Right lobe of liver (tissue), 6 donors: Measurements from ENCODE around the gene FAM20C. TPM values are rescaled to one million over a fixed set of nuclear protein-coding genes. Genes with fewer than 3 reads are reported as not detected.

Experiments used
- ATAC-seq, 4 donors: fragments of 200-7000 bp; cut with Tn5 transposase; one replicate each; pipeline ENCODE4 v1.9.1; 2020; ENCODE audit warnings: mild to moderate bottlenecking in 4 of 4, moderate library complexity in 4 of 4
- DNase-seq, 3 donors: peaks; one replicate each; pipeline ENCODE4 v3.0.0-alpha.2; 2020
- H3K27ac ChIP-seq, 3 donors: fragments of 200-600 bp; one replicate each; pipeline ENCODE4 v1.8.0; 2022
- H3K27me3 ChIP-seq, 2 donors: fragments of 200-600 bp; one replicate each; pipeline ENCODE4 v1.8.0; 2022
- H3K36me3 ChIP-seq, 4 donors: fragments of 200-600 bp; sonication (generic) in 1 of 4; one replicate each; pipeline versions ENCODE4 v1.5.1 to v1.8.0; 2017 to 2022; ENCODE audit warnings: control low read depth in 1 of 4
- H3K4me1 ChIP-seq, 4 donors: fragments of 200-600 bp; sonication (generic) in 1 of 4; one replicate each; pipeline versions ENCODE4 v1.5.1 to v1.8.0; 2017 to 2022; ENCODE audit warnings: control low read depth in 1 of 4
- H3K4me3 ChIP-seq, 3 donors: fragments of 200-600 bp; one replicate each; pipeline ENCODE4 v1.8.0; 2022
- H3K9me3 ChIP-seq, 4 donors: fragments of 200-600 bp; sonication (generic) in 1 of 4; one replicate each; pipeline versions ENCODE4 v1.5.1 to v1.8.0; 2017 to 2022; ENCODE audit warnings: control low read depth in 1 of 4
- CTCF ChIP-seq, 4 donors: fragments of 200-600 bp in 3 of 4; fragments of 450-650 bp in 1 of 4; IDR thresholded peaks; one replicate each; pipeline versions ENCODE4 v1.5.1 to v1.8.0; 2016 to 2022; ENCODE audit warnings: antibody characterized with exemption in 4 of 4, mild to moderate bottlenecking in 2 of 4
- POLR2A ChIP-seq: fragments of 450-650 bp; IDR thresholded peaks from one replicate; pipeline ENCODE4 v1.6.1; 2017; ENCODE audit warnings: antibody characterized with exemption, mild to moderate bottlenecking
- WGBS: methylation state at CpG from one replicate; pipeline ENCODE4 v1.1.6; 2018; ENCODE audit warnings: low coverage, low lambda C conversion rate; ENCODE audit not compliant: insufficient coverage; ENCODE audit errors: missing lambda C conversion rate; 5-methylcytosine and 5-hydroxymethylcytosine counted together
- intact Hi-C, 2 donors: fragments of 100-400 bp; cut with DNase I; formaldehyde crosslinking; loops; one replicate each; pipeline versions ENCODE4 v1.11.2 to v1.14.1; 2022
- total RNA-seq, 6 experiments: library from RNA; depleted of rRNA in 2 of 6; stranded (reverse); fragments of >200 nt in 2 of 6; fragmentation: NEBNext Ultra II Directional in 3 of 6; extraction: Animal tissue kit (Norgen Biotek cat#: 25700) in 3 of 6; gene quantifications; one replicate each; pipeline versions ENCODE4 v1.1.0 to v1.2.4, GENCODE V29; 2016 to 2023
- donor health status: DM: no; HTN: yes; CAD: no.
- donor health status: DM: no; HTN: no; CAD: no.
- donor health status: DM: no; HTN: no; CAD: no.
- donor health status: DM: no; HTN: yes; CAD: no.
- donor health status: DM: no; HTN: yes; CAD: no.

FAM20C gene
- total RNA-seq, 6 experiments from 2014 or later = 32.1 to 73.8 (median 57.3) TPM

GRCh38 chr7:189719-190118, 2.7 kb upstream of the FAM20C start:
- no peaks in the 10 kb centered on the region for H3K27me3 ChIP-seq
- no peak overlapping the region for H3K4me3 ChIP-seq
- no peaks in the 10 kb centered on the region for H3K36me3 ChIP-seq
- H3K9me3 ChIP-seq = no peaks in the 10 kb centered on the region
- no peak for DNase-seq
- H3K4me1 ChIP-seq = no peaks in the 10 kb centered on the region
- WGBS = 65% methylated on average over 4 of the region's 4 CpGs
- ATAC-seq = no peak
- no peak overlapping the region for H3K27ac ChIP-seq
- intact Hi-C loops = no loop called here
- TF ChIP-seq POLR2A (no peak), CTCF (IDR thresholded peaks at IDR 0.05) (no peak)

- no peak overlapping the region for H3K4me3 ChIP-seq
- intact Hi-C loops = no loop called here
- no peaks in the 10 kb centered on the region for H3K27me3 ChIP-seq
- 85% methylated on average over 15 of the region's 21 CpGs for WGBS
- ATAC-seq = no peak
- no peak for DNase-seq
- H3K4me1 ChIP-seq = peaks cover 0 to 2% (median 0%) of the 10 kb centered on the region in 4 donors
- H3K27ac ChIP-seq = no peak overlapping the region
- H3K9me3 ChIP-seq = no peaks in the 10 kb centered on the region
- no peak for TF ChIP-seq CTCF (IDR thresholded peaks at IDR 0.05)
- TF ChIP-seq POLR2A = no peak
- H3K36me3 ChIP-seq = no peaks in the 10 kb centered on the region
Observed at GRCh38 chr7:190196-190595, 2.2 kb upstream of the FAM20C start.

- ATAC-seq = no peak
Observed at GRCh38 chr7:191105-191980, 1.0 kb upstream of the FAM20C start.

GRCh38 chr7:192701-193480, 520 bp downstream of the FAM20C start:
- Histone ChIP-seq H3K27me3 (no peaks in the 10 kb centered on the region), H3K36me3 (peaks cover 0 to 26% (median 8%) of the 10 kb centered on the region in 4 donors), H3K9me3 (no peaks in the 10 kb centered on the region), H3K4me3 (peak overlapping the region; percentile 62 to 91 (median 66)), H3K4me1 (peaks cover 0 to 29% (median 13%) of the 10 kb centered on the region in 4 donors), H3K27ac (peak overlapping the region; percentile 57 to 87 (median 72))
- no peak for TF ChIP-seq CTCF (IDR thresholded peaks at IDR 0.05)
- no peak for TF ChIP-seq POLR2A
- intact Hi-C loops = no loop called here
- ATAC-seq = peak in 2 of 4 donors; percentile 1 to 5
- WGBS = no CpG with 5 or more reads among the region's 119 CpGs
- DNase-seq = peak; percentile 64 to 81 (median 73)

More at GRCh38 chr7:191105-191980, 1.0 kb upstream of the FAM20C start:
- H3K4me1 ChIP-seq = peaks cover 0 to 14% (median 7%) of the 10 kb centered on the region in 4 donors
- intact Hi-C loops = no loop called here
- H3K27me3 ChIP-seq = no peaks in the 10 kb centered on the region
- no peak for TF ChIP-seq CTCF (IDR thresholded peaks at IDR 0.05)
- no peak for TF ChIP-seq POLR2A
- peak overlapping the region; percentile 62 to 91 (median 66) for H3K4me3 ChIP-seq
- H3K9me3 ChIP-seq = no peaks in the 10 kb centered on the region
- H3K36me3 ChIP-seq = peaks cover 0 to 11% (median 5%) of the 10 kb centered on the region in 4 donors
- H3K27ac ChIP-seq = peak overlapping the region in 2 of 3 donors; percentile 72 to 87
- 21% methylated on average over 5 of the region's 34 CpGs for WGBS
- no peak for DNase-seq
